SK-N-SH (cell line): ENCODE data around the gene SLC5A2. TPM values are rescaled to one million over a fixed set of nuclear protein-coding genes. Genes with fewer than 3 reads are reported as not detected.
A peak's percentile ranks its signal among the peaks of the same experiment; 100 is the strongest.

Source experiments
- CTCF ChIA-PET: fragments of 300-600, 350-600 bp; formaldehyde crosslinking; extraction: SDS; loops from one replicate; lab custom pipeline; 2021; lab: Yijun Ruan, JAX
- POLR2A ChIA-PET: fragments of 350-600 bp; sonication (Branson Sonifier 250); formaldehyde crosslinking; extraction: SDS; loops from one replicate; lab custom pipeline; 2020; ENCODE audit warnings: antibody characterized with exemption, inconsistent platforms; lab: Yijun Ruan, JAX
- DNase-seq: peaks from one replicate; pipeline ENCODE4 v3.0.0; 2012
- H2AFZ ChIP-seq: fragments of 200-600 bp; sonication (generic); 2 replicates; pipeline ENCODE4 v1.8.1; 2016; ENCODE audit warnings: antibody characterized with exemption, mild to moderate bottlenecking, low read depth
- H3F3A ChIP-seq: fragments of 200-600 bp; sonication (generic); replicated peaks from 2 replicates; pipeline ENCODE3; 2016; ENCODE audit warnings: antibody characterized with exemption, mild to moderate bottlenecking; ENCODE audit not compliant: insufficient read depth
- H3K27ac ChIP-seq, 2 experiments: fragments of 200-500 bp in 1 of 2; fragments of 200-600 bp in 1 of 2; sonication (Bioruptor generic) in 1 of 2; sonication (generic), shearing (Covaris generic) in 1 of 2; 2 replicates each; pipeline versions ENCODE4 v1.5.1 to v1.6.1; 2014 to 2016; ENCODE audit warnings: low read depth in 2 of 2, inconsistent platforms in 1 of 2, low read length in 1 of 2, mild to moderate bottlenecking in 1 of 2, mixed read lengths in 1 of 2
- H3K27me3 ChIP-seq: fragments of 200-600 bp; sonication (generic), shearing (Covaris generic); 2 replicates; pipeline ENCODE4 v1.6.1; 2016; ENCODE audit warnings: mixed run types; ENCODE audit not compliant: insufficient read depth
- H3K36me3 ChIP-seq, 2 experiments: fragments of 200-500 bp in 1 of 2; fragments of 200-600 bp in 1 of 2; sonication (Bioruptor generic) in 1 of 2; sonication (generic) in 1 of 2; replicated peaks in 1 of 2; 2 replicates each; pipeline versions ENCODE3 to v1.5.1; 2014 to 2016; ENCODE audit warnings: low read length in 1 of 2, mild to moderate bottlenecking in 1 of 2; ENCODE audit not compliant: insufficient read depth in 2 of 2, control insufficient read depth in 1 of 2
- H3K4me1 ChIP-seq, 2 experiments: fragments of 200-500 bp in 1 of 2; fragments of 200-600 bp in 1 of 2; sonication (Bioruptor generic) in 1 of 2; sonication (generic), shearing (Covaris generic) in 1 of 2; 2 replicates each; pipeline versions ENCODE4 v1.5.1 to v1.6.1; 2014 to 2016; ENCODE audit warnings: low read depth in 1 of 2, low read length in 1 of 2, mixed run types in 1 of 2; ENCODE audit not compliant: insufficient read depth in 2 of 2, control insufficient read depth in 1 of 2
- H3K4me2 ChIP-seq: fragments of 200-600 bp; sonication (generic), shearing (Covaris generic); 2 replicates; pipeline ENCODE4 v1.6.1; 2017; ENCODE audit warnings: mixed run types
- H3K4me3 ChIP-seq, 2 experiments: fragments of 200-500 bp in 1 of 2; fragments of 200-600 bp in 1 of 2; sonication (Bioruptor generic) in 1 of 2; sonication (generic), shearing (Covaris generic) in 1 of 2; 2 replicates each; pipeline versions ENCODE4 v1.5.1 to v1.8.1; 2014 to 2016; ENCODE audit warnings: low read depth in 2 of 2, inconsistent platforms in 1 of 2, low read length in 1 of 2, mild to moderate bottlenecking in 1 of 2, mixed read lengths in 1 of 2, moderate library complexity in 1 of 2
- H3K79me2 ChIP-seq: fragments of 200-600 bp; sonication (generic); 2 replicates; pipeline ENCODE4 v1.8.1; 2017; ENCODE audit warnings: mild to moderate bottlenecking; ENCODE audit not compliant: insufficient read depth
- H3K9ac ChIP-seq: fragments of 200-600 bp; sonication (generic); 2 replicates; pipeline ENCODE4 v1.6.1; 2017; ENCODE audit warnings: mixed run types
- H3K9me2 ChIP-seq: fragments of 200-600 bp; sonication (generic); 2 replicates; pipeline ENCODE4 v1.6.1; 2017; ENCODE audit warnings: mixed run types
- H3K9me3 ChIP-seq: fragments of 200-600 bp; sonication (generic); 2 replicates; pipeline ENCODE4 v1.6.1; 2017; ENCODE audit warnings: mixed run types, mild to moderate bottlenecking, moderate library complexity
- H4K20me1 ChIP-seq: fragments of 200-600 bp; sonication (generic); 2 replicates; pipeline ENCODE4 v1.6.1; 2017; ENCODE audit warnings: mild to moderate bottlenecking, mixed run types; ENCODE audit not compliant: insufficient read depth
- CHD2 ChIP-seq: fragments of 150-350 bp; IDR thresholded peaks from 2 replicates; pipeline ENCODE4 v1.6.1; 2018; ENCODE audit warnings: low read length; ENCODE audit not compliant: partially characterized antibody
- CTCF ChIP-seq: fragments of 200-600 bp; sonication (generic); IDR thresholded peaks from 2 replicates; pipeline ENCODE4 v1.6.1; 2017; ENCODE audit warnings: antibody characterized with exemption, mild to moderate bottlenecking, moderate library complexity
- FOSL2 ChIP-seq: IDR thresholded peaks from 2 replicates; pipeline ENCODE4 v1.4.0; 2012; ENCODE audit warnings: low read depth, mild to moderate bottlenecking, moderate library complexity, borderline replicate concordance
- GABPA ChIP-seq: IDR thresholded peaks from 2 replicates; pipeline ENCODE4 v1.4.0; 2012; ENCODE audit warnings: low read depth, mild to moderate bottlenecking
- MAX ChIP-seq: IDR thresholded peaks from 2 replicates; pipeline ENCODE4 v1.4.0; 2012; ENCODE audit warnings: low read depth
- MXI1 ChIP-seq: IDR thresholded peaks from 2 replicates; pipeline ENCODE4 v1.6.1; 2012; ENCODE audit warnings: mild to moderate bottlenecking, low read depth, low read length, improper control_type of control experiment
- NRF1 ChIP-seq: IDR thresholded peaks from 2 replicates; pipeline ENCODE4 v1.6.1; 2012; ENCODE audit warnings: low read depth, mild to moderate bottlenecking, low read length
- PBX3 ChIP-seq: IDR thresholded peaks from 2 replicates; pipeline ENCODE4; 2012
- REST ChIP-seq: IDR thresholded peaks from 2 replicates; pipeline ENCODE4 v1.6.1; 2012; ENCODE audit warnings: mild to moderate bottlenecking, low read depth, low read length, moderate library complexity
- SIN3A ChIP-seq: IDR thresholded peaks from 2 replicates; pipeline ENCODE4 v1.6.1; 2012; ENCODE audit warnings: low read depth, mild to moderate bottlenecking, low read length, moderate library complexity, borderline replicate concordance
- TCF12 ChIP-seq: IDR thresholded peaks from 2 replicates; pipeline ENCODE4 v1.4.0; 2012
- USF1 ChIP-seq: IDR thresholded peaks from 2 replicates; pipeline ENCODE4 v1.4.0; 2012; ENCODE audit warnings: low read depth, borderline replicate concordance
- USF2 ChIP-seq: fragments of 150-350 bp; IDR thresholded peaks from 2 replicates; pipeline ENCODE4 v1.6.1; 2017; ENCODE audit warnings: antibody characterized with exemption, low read length, low read depth, borderline replicate concordance
- WGBS: methylation state at CpG from one replicate; pipeline ENCODE4 v1.1.6; 2017; ENCODE audit warnings: low lambda C conversion rate; 5-methylcytosine and 5-hydroxymethylcytosine counted together
- polyA plus RNA-seq, 3 experiments: library from polyadenylated mRNA; depleted of rRNA; stranded (reverse); fragments of >200 nt; gene quantifications; 2 replicates each; pipeline ENCODE4 v1.2.3, GENCODE V29; 2012

Gene SLC5A2
- polyA plus RNA-seq, 1 of the 3 experiments (the other 2 are of a cell fraction) = 0.31 TPM

GRCh38 chr16:31507929-31508705, 25.2 kb downstream of the SLC5A2 start, which contains the start of gene RUSF1 (continued):
- TF ChIP-seq TCF12 = peak; percentile 48
- no peak for TF ChIP-seq USF2
- TF ChIP-seq FOSL2 = no peak
- peak; percentile 84 for TF ChIP-seq GABPA
- TF ChIP-seq SIN3A = peak; percentile 67; the same call in 1 of the 2 replicates
- TF ChIP-seq PBX3 = 0 out of 2 replicates have a peak, but pooled peaks have one; percentile 20
- no peak for TF ChIP-seq USF1
- peak; percentile 91 for TF ChIP-seq MAX
- TF ChIP-seq, all 33 proteins: peak for 16

GRCh38 chr16:31508706-31509195, 25.8 kb downstream of the SLC5A2 start:
- no peak for DNase-seq
- 8% methylated on average over 6 of the region's 6 CpGs for WGBS
- peak overlapping the region; percentile 80 to 87 for H3K27ac ChIP-seq
- H3K4me2 ChIP-seq = peak overlapping the region; percentile 87
- peaks cover 7 to 14% of the 10 kb centered on the region in 2 experiments for H3K36me3 ChIP-seq
- H3F3A ChIP-seq = peaks cover 3% of the 10 kb centered on the region
- H2AFZ ChIP-seq = peak overlapping the region; percentile 97
- H3K27me3 ChIP-seq = no peaks in the 10 kb centered on the region
- ChIA-PET POLR2A (interaction anchor here (1.0 to 1.6 kb wide), 7 partner anchors 12 to 204 kb away, joined by 3 to 14 read pairs (median 7); partner anchors contain the start of gene ARMC5), CTCF (interaction anchor here (1.0 to 1.4 kb wide), 2 partner anchors 13 to 359 kb away, joined by 3 read pairs; no protein-coding TSS in a partner anchor)
- H3K9ac ChIP-seq = peak overlapping the region; percentile 99
- peaks cover 46% of the 10 kb centered on the region for H3K79me2 ChIP-seq
- H3K9me3 ChIP-seq = no peaks in the 10 kb centered on the region
- TF ChIP-seq MAX (no peak), CTCF (no peak), CHD2 (no peak), MXI1 (no peak), NRF1 (no peak), REST (no peak)
- H3K9me2 ChIP-seq = no peaks in the 10 kb centered on the region
- peaks cover 0 to 18% of the 10 kb centered on the region in 2 experiments; a peak in 3 of 4 replicates for H3K4me1 ChIP-seq
- H3K4me3 ChIP-seq = peak overlapping the region; percentile 92 to 96
- no peaks in the 10 kb centered on the region for H4K20me1 ChIP-seq
